Smooth muscle cell (in vitro differentiated cells): ENCODE results near the gene OR2A2. TPM values are rescaled to one million over a fixed set of nuclear protein-coding genes. Genes with fewer than 3 reads are reported as not detected.
A peak's percentile ranks its signal among the peaks of the same experiment; 100 is the strongest.

ENCODE experiments used
- DNase-seq: peaks from one replicate; lab custom pipeline; 2025; ENCODE audit not compliant: unreplicated experiment; lab: John Stamatoyannopoulos, UW
- H2AFZ ChIP-seq: fragments of 200-600 bp; sonication (generic); 2 replicates; pipeline ENCODE4 v1.6.0; 2016; ENCODE audit warnings: antibody characterized with exemption, low read depth, mild to moderate bottlenecking
- H3F3A ChIP-seq: fragments of 200-600 bp; sonication (generic); 2 replicates; pipeline ENCODE4 v1.6.0; 2017; ENCODE audit warnings: antibody characterized with exemption, low read depth
- H3K27ac ChIP-seq: fragments of 200-600 bp; sonication (generic); 2 replicates; pipeline ENCODE4 v1.5.1; 2016; ENCODE audit warnings: low read depth, mild to moderate bottlenecking
- H3K27me3 ChIP-seq: fragments of 200-600 bp; sonication (generic); 2 replicates; pipeline ENCODE4 v1.6.1; 2016; ENCODE audit warnings: low read depth, mild to moderate bottlenecking
- H3K36me3 ChIP-seq: fragments of 200-600 bp; sonication (generic); 2 replicates; pipeline ENCODE4 v1.5.1; 2016; ENCODE audit warnings: low read depth
- H3K4me1 ChIP-seq: fragments of 200-600 bp; sonication (generic); 2 replicates; pipeline ENCODE4 v1.5.1; 2016; ENCODE audit warnings: low read depth
- H3K4me2 ChIP-seq: fragments of 200-600 bp; sonication (generic); 2 replicates; pipeline ENCODE4 v1.6.0; 2016; ENCODE audit warnings: mild to moderate bottlenecking
- H3K4me3 ChIP-seq: fragments of 200-600 bp; sonication (generic); 2 replicates; pipeline ENCODE4 v1.5.1; 2016; ENCODE audit warnings: mild to moderate bottlenecking
- H3K79me2 ChIP-seq: fragments of 200-600 bp; sonication (generic); 2 replicates; pipeline ENCODE4 v1.6.0; 2016; ENCODE audit warnings: low read depth, mild to moderate bottlenecking
- H3K9ac ChIP-seq: fragments of 200-600 bp; sonication (generic); 2 replicates; pipeline ENCODE4 v1.6.0; 2016; ENCODE audit warnings: low read depth
- H3K9me3 ChIP-seq: fragments of 200-600 bp; sonication (generic); replicated peaks from 2 replicates; pipeline ENCODE4 v1.5.1; 2016; ENCODE audit warnings: low read depth
- H4K20me1 ChIP-seq: fragments of 200-600 bp; sonication (generic); 2 replicates; pipeline ENCODE4 v1.6.0; 2016; ENCODE audit warnings: low read depth
- WGBS: methylation state at CpG from one replicate; pipeline ENCODE4 v1.1.7; 2016; ENCODE audit warnings: low lambda C conversion rate; 5-methylcytosine and 5-hydroxymethylcytosine counted together
- polyA plus RNA-seq: library from polyadenylated mRNA; unstranded; fragments of >200 nt; fragmentation: Nextera tagmentation; extraction: Ambion mirVana; gene quantifications from 2 replicates; pipeline ENCODE4 v1.2.1, GENCODE V29; 2016
- total RNA-seq: library from RNA; depleted of rRNA; stranded (reverse); fragments of >200 nt; gene quantifications from 2 replicates; pipeline ENCODE4 v1.2.3, GENCODE V29; 2014
- TF ChIP-seq, protein P1 (sequence below): fragments of 200-600 bp; sonication (generic); IDR thresholded peaks from 2 replicates; pipeline ENCODE4 v1.5.1; 2017; ENCODE audit warnings: borderline replicate concordance, mild to moderate bottlenecking, antibody characterized with exemption; ENCODE audit not compliant: insufficient read depth, poor library complexity, severe bottlenecking

Gene OR2A2, protein sequence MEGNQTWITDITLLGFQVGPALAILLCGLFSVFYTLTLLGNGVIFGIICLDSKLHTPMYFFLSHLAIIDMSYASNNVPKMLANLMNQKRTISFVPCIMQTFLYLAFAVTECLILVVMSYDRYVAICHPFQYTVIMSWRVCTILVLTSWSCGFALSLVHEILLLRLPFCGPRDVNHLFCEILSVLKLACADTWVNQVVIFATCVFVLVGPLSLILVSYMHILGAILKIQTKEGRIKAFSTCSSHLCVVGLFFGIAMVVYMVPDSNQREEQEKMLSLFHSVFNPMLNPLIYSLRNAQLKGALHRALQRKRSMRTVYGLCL
- total RNA-seq: not detected in 2 replicates
- not detected in 2 replicates for polyA plus RNA-seq

DNA sequence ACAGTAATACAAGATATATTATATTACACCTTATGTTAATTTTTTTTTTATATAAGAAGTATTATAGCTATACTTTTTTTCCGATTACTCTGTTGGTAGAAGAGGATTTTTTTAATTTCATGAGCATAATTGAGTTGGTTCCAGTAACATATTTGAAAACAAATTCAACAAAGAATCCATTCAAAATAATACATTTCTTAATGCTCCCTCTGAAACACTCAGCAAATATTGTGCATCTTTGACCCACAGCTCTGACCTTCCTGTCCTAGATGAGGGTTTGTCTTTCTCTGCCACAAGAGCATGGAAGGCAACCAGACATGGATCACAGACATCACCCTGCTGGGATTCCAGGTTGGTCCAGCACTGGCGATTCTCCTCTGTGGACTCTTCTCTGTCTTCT, at the start of gene OR2A2:
TSS of gene OR2A2 (plus strand) at position 301 of the 400 bp plus-strand sequence. CDS start at position 301, 0 bp downstream.
- DNase-seq: no peak
- no peaks in the 10 kb centered on the region for H3K79me2 ChIP-seq
- no peaks in the 10 kb centered on the region for H3K9me3 ChIP-seq
- no peak within 1 kb of the TSS for H3K27ac ChIP-seq
- H3K27me3 ChIP-seq: peaks cover 5% of the 10 kb centered on the region
- TF ChIP-seq, protein P1, sequence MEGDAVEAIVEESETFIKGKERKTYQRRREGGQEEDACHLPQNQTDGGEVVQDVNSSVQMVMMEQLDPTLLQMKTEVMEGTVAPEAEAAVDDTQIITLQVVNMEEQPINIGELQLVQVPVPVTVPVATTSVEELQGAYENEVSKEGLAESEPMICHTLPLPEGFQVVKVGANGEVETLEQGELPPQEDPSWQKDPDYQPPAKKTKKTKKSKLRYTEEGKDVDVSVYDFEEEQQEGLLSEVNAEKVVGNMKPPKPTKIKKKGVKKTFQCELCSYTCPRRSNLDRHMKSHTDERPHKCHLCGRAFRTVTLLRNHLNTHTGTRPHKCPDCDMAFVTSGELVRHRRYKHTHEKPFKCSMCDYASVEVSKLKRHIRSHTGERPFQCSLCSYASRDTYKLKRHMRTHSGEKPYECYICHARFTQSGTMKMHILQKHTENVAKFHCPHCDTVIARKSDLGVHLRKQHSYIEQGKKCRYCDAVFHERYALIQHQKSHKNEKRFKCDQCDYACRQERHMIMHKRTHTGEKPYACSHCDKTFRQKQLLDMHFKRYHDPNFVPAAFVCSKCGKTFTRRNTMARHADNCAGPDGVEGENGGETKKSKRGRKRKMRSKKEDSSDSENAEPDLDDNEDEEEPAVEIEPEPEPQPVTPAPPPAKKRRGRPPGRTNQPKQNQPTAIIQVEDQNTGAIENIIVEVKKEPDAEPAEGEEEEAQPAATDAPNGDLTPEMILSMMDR: no peak
- no peaks in the 10 kb centered on the region for H3K4me1 ChIP-seq
- no peaks in the 10 kb centered on the region for H3K36me3 ChIP-seq
- no peak within 1 kb of the TSS for H3K4me3 ChIP-seq
- H3K4me2 ChIP-seq: no peak within 1 kb of the TSS
- no peak within 1 kb of the TSS for H3K9ac ChIP-seq
- 92% methylated on average over 2 of the region's 2 CpGs for WGBS
- no peaks in the 10 kb centered on the region for H4K20me1 ChIP-seq
- H2AFZ ChIP-seq: no peak within 1 kb of the TSS
- no peaks in the 10 kb centered on the region for H3F3A ChIP-seq

DNA sequence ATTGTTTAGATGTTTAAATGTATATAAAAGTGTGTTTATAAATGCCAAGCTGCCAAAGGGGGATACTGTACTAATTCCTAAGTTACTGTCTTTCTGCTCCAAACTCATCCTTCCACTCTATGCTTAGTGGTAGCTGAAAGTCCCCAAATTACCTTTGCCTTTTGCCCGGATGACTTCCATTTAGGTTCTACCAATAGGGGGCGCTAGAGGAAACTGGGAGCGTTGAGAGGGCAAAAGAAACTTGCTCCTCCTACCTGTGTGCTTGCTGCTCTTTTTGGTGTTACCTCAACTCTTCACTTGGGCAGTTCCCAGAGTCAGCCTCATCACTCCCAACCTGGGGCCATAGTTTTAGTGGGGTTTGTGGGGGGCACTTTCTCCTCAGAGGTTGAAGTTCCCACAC, 45.7 kb upstream of the OR2A2 start:
- no peaks in the 10 kb centered on the region for H3F3A ChIP-seq
- H3K4me2 ChIP-seq: no peak overlapping the region
- no peak overlapping the region for H3K27ac ChIP-seq
- no peaks in the 10 kb centered on the region for H3K4me1 ChIP-seq
- no peak overlapping the region for H3K9ac ChIP-seq
- no peak overlapping the region for H2AFZ ChIP-seq
- H3K36me3 ChIP-seq: no peaks in the 10 kb centered on the region
- DNase-seq: no peak
- WGBS: 41% methylated on average over 3 of the region's 3 CpGs
- TF ChIP-seq, protein P1: peak; percentile 52
- H3K9me3 ChIP-seq: no peaks in the 10 kb centered on the region
- H4K20me1 ChIP-seq: no peaks in the 10 kb centered on the region
- H3K4me3 ChIP-seq: no peak overlapping the region
- no peaks in the 10 kb centered on the region for H3K27me3 ChIP-seq
- H3K79me2 ChIP-seq: no peaks in the 10 kb centered on the region

DNA sequence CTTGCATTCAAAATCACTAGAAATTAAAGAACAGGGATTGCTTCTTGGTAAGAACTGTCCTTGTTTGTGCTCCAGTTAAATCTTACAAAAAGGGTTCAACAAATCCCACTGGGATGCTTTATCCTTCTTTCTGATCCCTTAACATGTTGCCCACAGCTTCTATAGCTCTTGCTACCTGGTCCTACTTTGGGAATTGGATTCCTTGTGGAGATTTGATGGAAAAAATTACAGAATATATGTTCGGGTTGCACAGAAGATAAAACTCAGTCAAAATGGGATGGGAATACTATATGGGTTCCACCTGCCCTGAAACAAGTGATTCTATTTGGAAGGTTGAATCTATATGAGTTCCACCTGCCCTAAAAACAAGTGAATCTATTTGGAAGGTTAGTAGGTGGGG, 39.9 kb upstream of the OR2A2 start, which contains the start of gene OR2A25:
TSS of gene OR2A25 (plus strand) at position 301 of the 400 bp plus-strand sequence. CDS start 4,409 bp downstream, outside the sequence.
- no peak within 1 kb of the TSS for H2AFZ ChIP-seq
- TF ChIP-seq, protein P1: no peak
- WGBS: 83% methylated on average over 1 of the region's 1 CpG
- no peak within 1 kb of the TSS for H3K4me3 ChIP-seq
- DNase-seq: no peak
- no peaks in the 10 kb centered on the region for H3K4me1 ChIP-seq
- H3K9me3 ChIP-seq: no peaks in the 10 kb centered on the region
- no peaks in the 10 kb centered on the region for H3F3A ChIP-seq
- no peaks in the 10 kb centered on the region for H3K36me3 ChIP-seq
- no peak within 1 kb of the TSS for H3K27ac ChIP-seq
- no peak within 1 kb of the TSS for H3K4me2 ChIP-seq
- no peaks in the 10 kb centered on the region for H3K79me2 ChIP-seq
- no peaks in the 10 kb centered on the region for H3K27me3 ChIP-seq
- no peaks in the 10 kb centered on the region for H4K20me1 ChIP-seq
- no peak within 1 kb of the TSS for H3K9ac ChIP-seq

DNA sequence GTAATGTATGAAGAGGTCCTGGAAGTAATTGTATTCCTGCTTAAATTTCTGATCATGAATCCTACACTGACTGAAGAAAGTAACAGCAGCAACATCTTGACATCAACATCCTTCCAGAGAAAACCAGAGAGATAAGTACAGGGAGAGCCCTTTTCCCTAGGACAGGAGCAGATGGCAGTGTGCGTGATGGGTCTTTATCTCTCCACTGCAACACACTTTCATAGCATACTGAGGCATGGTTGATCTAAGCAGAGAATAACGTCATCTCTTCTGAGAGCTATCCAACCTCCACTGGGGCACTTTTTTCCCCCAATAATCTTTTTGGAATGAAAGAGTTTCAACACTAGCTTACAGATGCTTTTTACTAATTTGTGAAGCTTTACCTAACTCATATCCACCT, 39.4 kb upstream of the OR2A2 start:
- Histone ChIP-seq H3K4me2 (no peak overlapping the region), H3K27ac (no peak overlapping the region), H3K79me2 (no peaks in the 10 kb centered on the region), H3K4me1 (no peaks in the 10 kb centered on the region), H3K9me3 (no peaks in the 10 kb centered on the region), H4K20me1 (no peaks in the 10 kb centered on the region), H3K9ac (no peak overlapping the region), H3K36me3 (no peaks in the 10 kb centered on the region), H3F3A (no peaks in the 10 kb centered on the region), H2AFZ (no peak overlapping the region), H3K4me3 (no peak overlapping the region), H3K27me3 (no peaks in the 10 kb centered on the region)
- 63% methylated on average over 2 of the region's 2 CpGs for WGBS
- DNase-seq: no peak
- TF ChIP-seq, protein P1: no peak
